ENCODE results near the gene ALOX12. TPM values are rescaled to one million over a fixed set of nuclear protein-coding genes. Genes with fewer than 3 reads are reported as not detected.

The ALOX12 gene
- total RNA-seq, 1 donor from 2014 or later, result not detected

GRCh38 chr17:7021993-7022778, 26.3 kb downstream of the ALOX12 start:
- DNase-seq (ENCODE audit: low spot score), result peak; percentile 75

GRCh38 chr17:7022781-7023571, 27.1 kb downstream of the ALOX12 start, which contains the start of gene BCL6B:
Gene BCL6B, plus strand, starts transcription at chr17:7023050. Its CDS starts 622 bp downstream, at chr17:7023672.
- no peak for DNase-seq (ENCODE audit: low spot score)

GRCh38 chr17:7023576-7024401, 27.9 kb downstream of the ALOX12 start:
- peak; percentile 96 for DNase-seq (ENCODE audit: low spot score)

GRCh38 chr17:7024402-7024785, 28.5 kb downstream of the ALOX12 start:
- DNase-seq (ENCODE audit: low spot score), result no peak

GRCh38 chr17:7025245-7025644, 29.4 kb downstream of the ALOX12 start:
- DNase-seq (ENCODE audit: low spot score), result no peak

- DNase-seq (ENCODE audit: low spot score), result no peak
Measured at GRCh38 chr17:7026471-7027115, 30.7 kb downstream of the ALOX12 start.

GRCh38 chr17:7027335-7027734, 31.5 kb downstream of the ALOX12 start:
- DNase-seq (ENCODE audit: low spot score), result no peak

GRCh38 chr17:7029096-7029495, 33.2 kb downstream of the ALOX12 start:
- no peak for DNase-seq (ENCODE audit: low spot score)

GRCh38 chr17:7029659-7030058, 33.8 kb downstream of the ALOX12 start:
- no peak for DNase-seq (ENCODE audit: low spot score)

GRCh38 chr17:7034955-7035590, 39.2 kb downstream of the ALOX12 start:
- no peak for DNase-seq (ENCODE audit: low spot score)

- peak; percentile 98 for DNase-seq (ENCODE audit: low spot score)
Measured at GRCh38 chr17:7035591-7036368, 39.9 kb downstream of the ALOX12 start, which contains the start of gene SLC16A13. Gene SLC16A13, plus strand, starts transcription at chr17:7036015. Its CDS starts 368 bp downstream, at chr17:7036383.

GRCh38 chr17:7038025-7038862, 42.4 kb downstream of the ALOX12 start:
- DNase-seq (ENCODE audit: low spot score), result no peak

GRCh38 chr17:7039832-7040231, 44.0 kb downstream of the ALOX12 start:
- no peak for DNase-seq (ENCODE audit: low spot score)

GRCh38 chr17:7041607-7042500, 46.0 kb downstream of the ALOX12 start:
- no peak for DNase-seq (ENCODE audit: low spot score)

GRCh38 chr17:7042501-7043181, 46.8 kb downstream of the ALOX12 start:
- no peak for DNase-seq (ENCODE audit: low spot score)

GRCh38 chr17:7043182-7043496, 47.3 kb downstream of the ALOX12 start:
- no peak for DNase-seq (ENCODE audit: low spot score)

GRCh38 chr17:7043497-7044198, 47.8 kb downstream of the ALOX12 start, which contains the start of gene SLC16A11:
Gene SLC16A11, minus strand, starts transcription at chr17:7044092. Its CDS starts 579 bp downstream, at chr17:7043513.
- DNase-seq (ENCODE audit: low spot score), result no peak
